A549 treated with dexamethasone at 1 μM for 4 hours (cell line): ENCODE data around the gene ELL3. TPM values are rescaled to one million over a fixed set of nuclear protein-coding genes. Genes with fewer than 3 reads are reported as not detected.

Source experiments
- total RNA-seq: library from RNA; stranded (reverse); fragments of 200-300 nt; extraction: Qiagen RNA extraction; gene quantifications from 5 replicates; pipeline ENCODE4 v1.2.3, GENCODE V29; 2022

ELL3 gene, protein sequence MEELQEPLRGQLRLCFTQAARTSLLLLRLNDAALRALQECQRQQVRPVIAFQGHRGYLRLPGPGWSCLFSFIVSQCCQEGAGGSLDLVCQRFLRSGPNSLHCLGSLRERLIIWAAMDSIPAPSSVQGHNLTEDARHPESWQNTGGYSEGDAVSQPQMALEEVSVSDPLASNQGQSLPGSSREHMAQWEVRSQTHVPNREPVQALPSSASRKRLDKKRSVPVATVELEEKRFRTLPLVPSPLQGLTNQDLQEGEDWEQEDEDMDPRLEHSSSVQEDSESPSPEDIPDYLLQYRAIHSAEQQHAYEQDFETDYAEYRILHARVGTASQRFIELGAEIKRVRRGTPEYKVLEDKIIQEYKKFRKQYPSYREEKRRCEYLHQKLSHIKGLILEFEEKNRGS
- 0.95 to 2.0 TPM (median 1.4 TPM) in 5 replicates for total RNA-seq

DNA sequence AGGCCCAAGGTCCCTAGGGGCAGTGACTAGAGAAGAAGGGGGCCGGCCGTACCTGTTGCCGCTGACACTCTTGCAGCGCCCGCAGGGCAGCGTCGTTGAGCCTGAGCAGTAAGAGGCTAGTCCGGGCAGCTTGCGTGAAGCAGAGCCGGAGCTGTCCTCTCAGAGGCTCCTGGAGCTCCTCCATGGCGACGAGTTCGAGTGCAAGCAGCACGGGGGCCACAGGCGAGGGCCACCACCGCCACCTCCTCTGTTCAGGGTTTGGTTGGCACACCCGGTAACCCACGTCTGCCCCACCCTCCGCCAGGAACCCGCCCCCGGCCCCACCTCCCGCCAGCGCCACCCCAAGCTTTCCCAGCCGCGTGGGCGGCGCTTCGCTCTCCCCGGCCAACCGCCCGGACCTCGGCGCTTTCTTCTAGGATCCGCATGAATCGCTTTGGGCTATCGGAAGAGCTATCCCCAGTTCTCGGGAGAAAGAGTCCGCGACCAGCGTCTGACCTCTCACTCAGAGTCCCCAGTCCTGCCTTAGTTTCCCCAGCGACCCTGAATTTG, at the start of gene ELL3:
TSS of gene ELL3 (minus strand) at position 249 of the 549 bp plus-strand sequence. CDS start at position 184, 65 bp downstream.

DNA sequence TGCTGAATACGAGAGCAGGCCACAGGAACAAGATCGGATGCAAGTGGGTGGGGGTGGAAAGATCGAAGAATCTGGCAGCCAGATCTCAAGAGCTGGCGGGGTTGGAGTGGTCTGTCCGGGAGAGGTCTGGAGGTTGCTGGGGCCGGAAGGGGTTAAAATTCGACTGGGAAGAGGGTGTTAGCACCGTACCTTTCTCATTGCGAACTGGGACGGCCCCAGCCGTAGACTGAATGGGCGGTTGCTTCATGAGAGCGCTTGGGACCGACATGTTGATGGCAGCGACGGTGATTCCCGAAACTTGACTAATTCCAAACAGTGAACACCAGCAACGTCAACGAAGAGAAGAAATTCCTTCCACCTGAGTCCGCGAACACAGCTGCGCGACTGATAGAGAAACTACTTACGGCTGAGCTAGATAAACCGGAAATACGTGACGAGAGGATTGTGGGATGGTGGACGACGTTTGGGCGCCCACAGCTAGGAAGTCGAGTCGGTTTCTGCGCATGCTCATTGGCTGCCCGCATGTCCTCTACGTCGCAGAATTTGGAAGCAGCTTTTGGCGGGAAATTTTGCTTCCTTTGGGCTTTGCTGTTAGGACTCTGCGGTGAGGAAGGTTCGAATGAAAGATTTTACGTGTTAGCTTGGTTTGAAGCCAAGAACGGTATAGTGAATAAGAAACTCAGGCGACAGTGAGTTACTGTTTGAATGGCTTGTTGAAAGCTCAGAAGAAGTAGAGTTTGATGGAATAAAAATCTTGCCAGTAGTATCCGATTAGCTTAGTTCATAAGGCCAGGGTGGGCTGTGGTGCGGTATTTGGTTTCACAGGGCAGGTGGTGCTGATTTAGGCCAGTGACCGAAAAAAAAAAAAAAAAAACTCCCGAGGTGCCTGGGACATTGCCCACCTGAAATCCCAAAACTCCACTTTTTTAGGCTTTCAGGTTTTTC, 47.8 kb upstream of the ELL3 start, which contains the start of gene MFAP1:
TSS of gene MFAP1 (minus strand) at position 389 of the 945 bp plus-strand sequence. CDS start at position 268, 121 bp downstream.

DNA sequence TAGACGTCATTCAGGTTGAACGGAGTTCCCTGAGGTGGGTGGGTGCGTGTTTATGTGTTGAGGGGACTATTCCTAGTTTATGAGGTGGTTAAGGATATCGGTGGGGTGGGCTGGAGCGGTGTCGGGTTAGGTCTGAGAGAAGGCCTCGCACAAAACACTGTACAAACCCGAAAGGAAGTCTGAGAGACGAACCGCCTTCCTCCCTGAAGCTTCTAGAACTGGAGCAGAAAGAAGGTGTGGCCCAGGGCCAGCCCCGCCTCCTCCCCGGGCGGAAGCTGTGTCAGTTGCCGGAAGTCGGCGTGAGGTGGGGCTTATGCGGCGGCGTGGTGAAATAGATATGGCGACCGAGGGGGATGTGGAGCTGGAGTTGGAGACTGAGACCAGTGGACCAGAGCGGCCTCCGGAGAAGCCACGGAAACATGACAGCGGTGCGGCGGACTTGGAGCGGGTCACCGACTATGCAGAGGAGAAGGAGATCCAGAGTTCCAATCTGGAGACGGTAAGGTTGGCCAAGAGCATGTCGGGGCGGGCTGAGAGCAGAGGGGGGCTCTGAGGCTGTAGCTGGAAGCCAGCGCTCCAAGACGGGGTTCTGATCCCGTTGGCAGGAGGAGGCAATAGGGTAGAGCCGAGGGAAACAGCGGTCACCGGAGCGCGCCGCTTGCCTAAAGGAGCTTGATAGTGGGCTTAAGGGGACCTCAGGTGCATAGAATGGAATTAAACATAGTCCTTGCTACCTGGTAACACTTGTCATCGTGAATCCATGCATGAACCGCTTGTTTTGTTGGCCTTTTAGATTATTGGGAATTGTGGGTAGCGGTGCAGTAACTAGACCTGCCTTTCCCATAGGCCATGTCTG, 23.7 kb upstream of the ELL3 start, which contains the start of gene HYPK:
TSS of gene HYPK (plus strand) at position 314 of the 856 bp plus-strand sequence. CDS start at position 338, 24 bp downstream.

DNA sequence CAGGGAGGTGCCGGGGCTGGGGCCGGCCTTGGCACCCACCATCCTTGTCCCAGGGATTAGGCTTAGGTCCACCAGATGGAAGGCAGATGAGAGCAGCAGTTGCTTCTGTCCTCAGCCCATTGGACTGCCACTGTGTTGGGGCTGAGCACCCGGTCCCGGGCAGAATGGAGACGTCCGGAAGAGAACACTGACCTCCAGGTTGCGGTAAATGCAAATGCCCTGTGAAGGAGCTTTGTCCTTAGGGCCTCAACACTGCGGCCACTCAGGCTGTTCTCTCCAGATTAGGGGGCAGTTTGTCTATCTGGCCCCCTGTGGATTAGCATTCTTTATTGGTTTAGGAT, 23.1 kb upstream of the ELL3 start, which contains the start of gene SERINC4:
TSS of gene SERINC4 (minus strand) at position 276 of the 341 bp plus-strand sequence. CDS start at position 42, 234 bp downstream.

DNA sequence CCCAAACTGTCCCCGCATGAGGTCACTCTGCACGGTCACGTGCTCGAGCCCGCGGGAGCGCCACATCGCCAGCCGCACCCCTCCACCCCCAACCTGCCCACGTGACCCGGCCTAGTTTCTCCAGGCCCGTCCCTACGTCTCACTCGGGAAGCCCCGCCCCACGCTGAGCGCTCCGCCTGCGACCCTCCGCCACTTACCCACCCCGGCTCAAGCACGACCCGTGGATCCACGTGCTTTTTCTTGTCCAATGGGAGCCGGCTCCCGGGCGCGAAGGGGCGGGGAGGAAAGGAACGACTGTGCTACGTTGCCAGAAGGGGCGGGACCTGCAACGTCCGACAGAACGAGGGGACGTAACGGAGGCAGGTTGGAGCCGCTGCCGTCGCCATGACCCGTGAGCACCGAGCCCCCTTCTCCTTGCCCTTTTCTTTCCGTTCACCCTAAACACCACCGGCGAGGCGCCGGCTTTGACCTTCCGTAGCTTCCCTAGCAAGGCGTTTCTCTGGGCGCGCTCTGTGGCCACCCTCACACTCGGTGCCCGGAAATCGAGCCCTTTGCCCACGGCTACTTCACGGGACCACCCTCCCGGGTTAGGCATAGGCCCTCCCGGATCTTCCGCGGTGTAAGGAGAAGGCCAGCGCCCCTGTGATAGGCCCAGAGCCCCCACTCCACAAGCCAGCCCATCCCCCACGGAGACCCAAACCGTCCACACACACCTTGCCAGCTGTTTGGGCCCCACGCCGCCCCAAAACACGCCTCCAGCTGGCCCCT, 15.4 kb upstream of the ELL3 start, which contains the start of gene SERF2:
TSS of gene SERF2 (plus strand) at position 328 of the 768 bp plus-strand sequence. CDS start at position 385, 57 bp downstream.

DNA sequence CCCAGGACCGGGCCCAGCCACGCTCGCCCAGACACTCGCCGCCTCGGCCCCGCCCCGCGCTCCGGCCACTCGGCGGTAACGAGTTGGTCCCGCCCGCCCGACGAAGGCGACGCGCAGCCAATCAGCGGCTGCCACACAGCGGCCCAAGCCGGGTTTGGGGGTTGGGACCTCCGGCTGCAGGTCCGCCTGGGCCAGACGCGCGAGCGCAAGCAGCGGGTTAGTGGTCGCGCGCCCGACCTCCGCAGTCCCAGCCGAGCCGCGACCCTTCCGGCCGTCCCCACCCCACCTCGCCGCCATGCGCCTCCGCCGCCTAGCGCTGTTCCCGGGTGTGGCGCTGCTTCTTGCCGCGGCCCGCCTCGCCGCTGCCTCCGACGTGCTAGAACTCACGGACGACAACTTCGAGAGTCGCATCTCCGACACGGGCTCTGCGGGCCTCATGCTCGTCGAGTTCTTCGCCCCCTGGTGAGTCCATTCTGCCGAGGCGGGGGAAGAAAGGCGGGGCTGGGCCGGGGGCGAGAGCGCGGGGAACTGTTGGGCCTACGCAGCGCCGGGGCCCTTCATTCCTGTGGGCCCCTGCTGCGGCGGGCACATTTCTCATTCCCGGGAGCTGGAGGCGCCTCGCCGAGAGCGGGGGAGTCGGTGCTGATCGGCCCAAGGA, 30.4 kb downstream of the ELL3 start, which contains the start of gene PDIA3:
TSS of gene PDIA3 (plus strand) at position 194 of the 658 bp plus-strand sequence. CDS start at position 296, 102 bp downstream.

Other genes with a start within 250 kb of the ELL3 start
- gene PPIP5K1, start 186.8 kb downstream of the ELL3 start, total RNA-seq: 4.7 to 7.8 TPM (median 5.4 TPM) in 5 replicates
- gene CKMT1B, start 182.9 kb downstream of the ELL3 start, total RNA-seq: 2.4 to 5.3 TPM (median 3.9 TPM) in 5 replicates
- gene STRC, start 158.2 kb downstream of the ELL3 start, total RNA-seq: 0.04 to 0.15 TPM (median 0.08 TPM) in 5 replicates
- 0.17 to 1.8 TPM (median 0.86 TPM) in 5 replicates for gene CATSPER2, start 128.1 kb downstream of the ELL3 start, total RNA-seq
- gene CKMT1A, start 83.1 kb downstream of the ELL3 start, total RNA-seq: 2.4 to 3.3 TPM (median 2.8 TPM) in 5 replicates
- gene PDIA3, start 30.5 kb downstream of the ELL3 start, total RNA-seq: 299 to 388 TPM (median 334 TPM) in 5 replicates
- 499 to 671 TPM (median 600 TPM) in 5 replicates for gene SERF2, start 15.4 kb upstream of the ELL3 start, total RNA-seq
- gene SERINC4, start 23.3 kb upstream of the ELL3 start, total RNA-seq: 0.06 to 0.15 TPM (median 0.09 TPM) in 5 replicates
- gene HYPK, start 23.6 kb upstream of the ELL3 start, total RNA-seq: 4.1 to 8.8 TPM (median 5.6 TPM) in 5 replicates
- gene MFAP1, start 47.7 kb upstream of the ELL3 start, total RNA-seq: 25.8 to 27.6 TPM (median 26.3 TPM) in 5 replicates
- gene WDR76, start 50.0 kb upstream of the ELL3 start, total RNA-seq: 12.0 to 14.7 TPM (median 12.7 TPM) in 5 replicates